NOMO-1 treated with DMSO at 0.1 percent for 48 hours (cell line): ENCODE results near the gene PIP5K1B.

Experiments
- DNase-seq: peaks from one replicate; lab custom pipeline; 2025; ENCODE audit not compliant: unreplicated experiment; lab: John Stamatoyannopoulos, UW

PIP5K1B gene

DNA sequence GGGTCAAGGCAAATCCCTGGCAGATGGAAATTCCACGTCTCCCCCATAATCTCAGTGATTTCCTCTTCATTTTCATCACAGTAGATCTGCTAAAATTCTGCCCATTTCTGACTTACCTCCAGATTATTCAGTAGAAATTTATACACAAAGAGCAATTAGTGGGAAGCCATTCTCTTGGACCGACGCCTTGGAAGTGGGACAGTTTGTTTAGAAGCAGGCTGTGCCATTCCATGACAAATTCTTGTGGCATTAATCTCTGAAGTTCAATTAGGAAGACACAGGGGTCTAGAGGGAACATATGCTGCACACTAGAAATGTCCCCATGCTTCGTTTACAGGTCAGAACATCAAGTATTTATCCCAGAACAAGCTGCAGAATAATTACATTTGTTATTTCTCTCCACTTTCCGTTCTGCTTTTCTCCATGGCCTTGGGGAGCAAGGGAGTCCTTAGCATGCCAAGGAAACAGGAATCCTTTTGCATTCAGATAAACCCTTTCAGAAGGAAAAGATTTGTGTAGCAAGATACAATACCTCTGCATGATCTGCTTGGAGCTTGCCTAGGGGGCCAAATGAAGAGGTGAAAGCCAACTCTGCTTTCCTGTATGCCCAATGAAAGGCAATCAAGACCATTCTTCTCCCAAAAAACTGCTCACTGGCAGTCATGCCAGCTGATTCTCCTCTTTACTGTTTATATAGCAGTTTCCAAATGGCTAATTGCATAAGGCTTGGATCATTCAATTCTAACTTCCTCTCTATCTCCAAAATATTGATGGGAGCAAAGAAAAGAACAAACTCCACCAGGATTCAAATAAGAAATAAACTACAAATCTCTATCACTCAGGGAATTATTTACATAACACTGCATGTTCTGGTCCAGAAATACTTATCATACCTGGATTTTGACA, 311.4 kb downstream of the PIP5K1B start:
- DNase-seq, result no peak

DNA sequence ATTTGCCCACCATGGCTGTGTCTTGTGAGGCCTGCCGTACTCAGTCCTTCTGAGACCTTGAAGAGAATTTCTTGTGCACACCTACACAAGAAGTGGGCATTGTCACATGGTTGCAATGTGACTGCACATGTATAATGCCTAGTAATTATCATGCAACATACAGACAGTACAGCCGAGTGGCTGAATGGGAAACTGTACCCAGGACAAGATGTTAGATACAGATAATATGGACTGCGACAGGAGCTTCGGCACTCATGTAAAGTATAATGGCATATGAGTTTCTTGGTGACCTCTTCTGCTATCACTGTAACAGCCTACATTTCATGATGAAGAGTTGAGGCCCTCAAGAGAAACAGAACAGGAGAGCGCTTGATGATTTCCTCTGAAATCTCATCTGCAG, 313.7 kb downstream of the PIP5K1B start:
- no peak for DNase-seq

DNA sequence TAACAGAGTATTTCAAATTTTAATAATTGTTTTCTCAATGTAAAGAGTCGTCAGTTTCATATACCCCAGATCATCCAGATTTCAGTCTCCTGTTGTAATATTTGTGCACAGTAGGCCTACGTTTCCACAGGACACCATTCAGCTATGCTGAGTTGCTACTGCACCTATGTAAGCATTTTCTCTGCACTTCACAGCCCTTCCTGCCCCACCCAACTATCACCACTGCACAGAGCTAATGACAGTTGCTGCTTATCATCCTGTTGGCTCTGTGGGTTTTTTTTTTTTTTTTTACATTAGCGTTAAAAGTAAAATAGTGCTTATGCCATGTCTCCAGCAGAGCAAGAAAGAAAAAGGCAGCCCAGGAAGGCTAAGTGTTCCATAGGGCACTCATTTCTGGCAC, 314.8 kb downstream of the PIP5K1B start:
- DNase-seq, result no peak

DNA sequence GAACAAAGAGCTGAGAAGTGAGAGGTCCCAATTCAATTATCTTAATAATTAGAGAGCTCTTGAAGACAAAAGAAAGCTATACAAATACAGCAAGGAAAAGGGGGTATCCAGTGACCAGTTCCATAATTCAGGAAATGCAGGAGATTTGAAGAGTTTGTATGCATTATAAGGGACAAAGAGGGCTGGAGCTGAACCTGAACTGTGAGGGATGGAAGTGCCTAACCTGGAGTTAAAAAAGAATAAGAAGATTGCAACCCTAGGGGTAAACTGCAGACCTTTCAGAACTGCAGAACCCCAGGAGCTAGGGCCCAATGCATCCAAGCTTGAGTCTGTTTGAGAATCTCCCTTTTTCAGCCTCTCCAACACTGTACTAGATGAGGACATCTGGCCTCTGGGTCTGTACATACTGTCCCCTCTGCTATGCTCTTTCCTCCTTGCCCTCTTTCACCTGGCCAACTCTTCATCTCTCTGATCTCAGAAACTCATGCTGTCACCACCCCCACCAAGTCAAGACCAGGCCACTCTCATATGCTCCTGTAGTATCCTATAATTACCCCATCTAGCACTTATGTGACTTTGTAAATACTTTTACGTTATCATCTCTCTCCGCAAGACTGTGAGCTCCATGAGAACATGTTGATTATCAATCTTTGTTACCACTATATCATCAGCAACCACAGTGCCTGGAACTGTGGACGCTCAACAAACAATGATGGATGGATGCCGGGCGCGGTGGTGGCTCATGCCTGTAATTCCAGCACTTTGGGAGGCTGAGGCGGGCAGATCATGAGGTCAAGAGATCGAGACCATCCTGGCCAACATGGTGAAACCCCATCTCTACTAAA, 315.5 kb downstream of the PIP5K1B start:
- no peak for DNase-seq

DNA sequence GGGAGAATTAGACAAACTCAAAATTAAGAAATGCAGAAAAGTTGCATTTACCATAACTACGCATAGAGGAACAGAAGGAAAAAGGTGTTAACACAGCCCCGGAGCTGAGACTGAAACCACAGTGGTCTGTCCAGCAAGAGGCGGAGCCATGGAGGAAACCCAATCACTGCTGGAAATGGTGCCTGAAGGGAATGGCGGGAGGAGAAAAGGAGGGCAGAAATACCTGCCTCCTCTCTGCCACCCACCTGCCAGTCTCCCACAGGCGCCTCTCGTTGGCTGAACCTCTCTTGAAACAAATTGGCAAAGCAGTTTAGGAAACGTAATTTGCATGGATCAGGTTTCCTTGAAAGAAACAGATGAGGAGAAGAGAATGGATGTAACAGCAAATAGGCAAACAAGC, 318.6 kb downstream of the PIP5K1B start:
- DNase-seq, result no peak

DNA sequence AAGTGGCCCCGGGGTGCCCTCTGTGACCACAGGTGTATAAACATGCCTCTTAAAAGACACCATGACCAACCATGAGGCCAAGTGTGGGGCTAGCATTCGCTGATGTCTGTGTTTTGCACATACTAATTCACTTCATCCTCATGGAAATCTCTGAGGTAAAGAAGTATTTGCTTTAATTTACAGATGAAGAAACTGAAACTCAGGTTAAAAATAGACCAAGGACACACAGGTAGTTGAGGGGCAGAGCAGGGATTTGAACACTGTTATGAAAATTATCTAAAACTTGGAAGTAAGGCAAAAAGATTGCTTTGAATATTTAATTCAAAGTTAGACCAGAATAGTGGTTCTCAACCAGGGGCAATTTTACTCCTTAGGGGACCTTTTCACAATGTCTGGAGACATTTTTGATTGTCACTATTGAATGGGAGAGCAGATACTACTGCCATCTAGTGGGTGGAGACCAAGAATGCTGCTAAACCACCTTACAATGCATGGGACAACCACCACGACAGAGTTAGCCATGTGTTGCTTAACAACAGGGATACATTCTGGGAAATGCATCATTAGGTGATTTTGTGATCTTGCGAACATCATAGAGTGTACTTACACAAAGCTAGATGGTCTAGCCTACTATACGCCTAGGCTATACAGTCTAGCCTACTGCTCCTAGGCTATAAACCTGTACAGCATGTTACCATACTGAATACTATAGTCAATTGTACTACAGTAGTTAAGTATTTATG, 322.5 kb downstream of the PIP5K1B start:
- DNase-seq, result peak; percentile 26

DNA sequence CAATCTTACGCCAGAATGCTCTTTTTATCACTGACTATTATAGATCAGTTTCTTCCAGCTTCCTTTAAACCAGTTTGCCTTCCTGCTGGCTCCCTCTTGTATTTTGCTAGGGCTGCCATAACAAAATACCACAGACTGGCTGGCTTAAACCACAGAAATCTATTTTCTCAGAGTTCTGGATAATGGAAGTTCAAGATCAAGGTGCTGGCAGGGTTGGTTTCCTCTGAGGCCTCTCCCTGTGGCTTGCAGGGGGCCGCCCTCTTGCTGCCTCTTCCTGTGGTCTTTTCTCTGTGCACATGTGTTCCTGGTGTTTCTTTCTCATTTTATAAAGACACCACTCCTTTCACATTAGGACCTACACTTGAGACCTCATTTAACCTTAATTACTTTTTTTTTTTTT, 323.7 kb downstream of the PIP5K1B start:
- no peak for DNase-seq

DNA sequence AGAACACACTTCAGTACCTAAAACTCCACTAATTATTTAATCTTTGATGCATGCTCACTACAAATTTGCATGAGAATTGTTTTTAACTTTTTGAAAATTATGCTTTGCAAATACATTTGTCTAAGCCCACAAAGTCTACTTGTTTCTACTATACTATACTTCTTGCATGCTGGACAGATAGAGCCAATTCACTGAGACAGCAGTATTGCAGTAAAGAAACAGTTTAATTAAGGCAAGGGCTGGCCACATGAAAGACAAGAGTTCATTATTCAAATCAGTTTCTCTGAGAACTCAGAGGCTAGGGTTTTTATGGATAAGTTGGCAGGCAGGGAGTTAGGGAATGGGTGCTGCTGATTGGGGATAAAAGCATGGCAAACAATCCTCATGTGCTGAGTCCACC, 324.5 kb downstream of the PIP5K1B start:
- no peak for DNase-seq

DNA sequence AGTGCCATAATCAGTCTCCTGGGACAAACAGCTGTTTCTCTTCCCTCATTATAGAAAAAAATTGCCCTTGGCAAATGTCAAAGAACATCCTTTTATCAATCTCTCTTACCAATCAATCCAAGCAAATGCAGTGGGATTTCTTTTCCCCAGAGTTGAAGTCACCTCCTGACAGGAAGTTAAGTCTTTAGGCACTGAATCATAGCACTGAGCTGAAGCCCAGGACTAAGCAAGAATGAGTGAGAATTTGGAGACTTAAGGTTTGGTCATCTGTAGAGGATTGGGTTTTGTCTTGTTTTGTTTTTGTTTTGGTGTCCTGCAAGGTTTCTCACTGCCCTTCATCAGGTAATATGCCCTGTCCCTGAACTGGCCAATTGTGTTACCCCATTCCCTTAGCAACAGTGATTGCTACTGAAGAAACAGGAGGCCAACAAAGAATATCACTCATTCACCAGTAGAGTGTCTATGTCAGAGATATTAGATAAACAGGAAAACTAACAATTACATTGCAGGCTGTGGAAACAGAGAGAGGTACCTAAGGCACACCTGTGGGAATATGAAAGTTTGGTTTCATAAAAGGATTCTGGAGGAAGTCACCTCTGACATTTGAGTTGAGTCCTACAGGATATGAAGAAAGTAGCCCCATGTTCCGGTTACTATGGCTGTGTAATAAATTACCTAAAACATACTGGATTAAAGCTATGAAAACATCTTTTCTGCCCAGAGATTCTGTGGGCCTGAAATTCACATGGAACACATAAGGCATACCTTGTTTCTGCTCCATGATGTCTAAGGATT, 326.0 kb downstream of the PIP5K1B start:
- no peak for DNase-seq

DNA sequence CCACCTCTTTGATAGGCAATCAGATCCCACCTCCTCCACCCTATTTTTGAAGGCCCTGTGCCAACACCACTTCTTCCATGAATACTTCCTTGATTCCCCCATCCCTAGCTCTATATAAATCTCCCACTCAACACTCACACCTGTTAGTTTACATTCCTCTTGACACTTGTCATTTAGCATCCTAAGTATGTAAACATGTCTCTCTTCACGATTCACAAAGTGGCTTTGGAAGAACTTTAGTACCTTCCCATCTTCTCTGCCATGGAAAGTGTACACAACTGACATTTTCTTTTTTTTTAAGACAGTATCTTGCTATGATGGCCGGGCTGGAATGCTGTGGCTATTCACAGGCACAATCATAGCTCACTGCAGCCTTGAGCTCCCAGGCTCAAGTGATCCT, 329.0 kb downstream of the PIP5K1B start:
- DNase-seq, result no peak

DNA sequence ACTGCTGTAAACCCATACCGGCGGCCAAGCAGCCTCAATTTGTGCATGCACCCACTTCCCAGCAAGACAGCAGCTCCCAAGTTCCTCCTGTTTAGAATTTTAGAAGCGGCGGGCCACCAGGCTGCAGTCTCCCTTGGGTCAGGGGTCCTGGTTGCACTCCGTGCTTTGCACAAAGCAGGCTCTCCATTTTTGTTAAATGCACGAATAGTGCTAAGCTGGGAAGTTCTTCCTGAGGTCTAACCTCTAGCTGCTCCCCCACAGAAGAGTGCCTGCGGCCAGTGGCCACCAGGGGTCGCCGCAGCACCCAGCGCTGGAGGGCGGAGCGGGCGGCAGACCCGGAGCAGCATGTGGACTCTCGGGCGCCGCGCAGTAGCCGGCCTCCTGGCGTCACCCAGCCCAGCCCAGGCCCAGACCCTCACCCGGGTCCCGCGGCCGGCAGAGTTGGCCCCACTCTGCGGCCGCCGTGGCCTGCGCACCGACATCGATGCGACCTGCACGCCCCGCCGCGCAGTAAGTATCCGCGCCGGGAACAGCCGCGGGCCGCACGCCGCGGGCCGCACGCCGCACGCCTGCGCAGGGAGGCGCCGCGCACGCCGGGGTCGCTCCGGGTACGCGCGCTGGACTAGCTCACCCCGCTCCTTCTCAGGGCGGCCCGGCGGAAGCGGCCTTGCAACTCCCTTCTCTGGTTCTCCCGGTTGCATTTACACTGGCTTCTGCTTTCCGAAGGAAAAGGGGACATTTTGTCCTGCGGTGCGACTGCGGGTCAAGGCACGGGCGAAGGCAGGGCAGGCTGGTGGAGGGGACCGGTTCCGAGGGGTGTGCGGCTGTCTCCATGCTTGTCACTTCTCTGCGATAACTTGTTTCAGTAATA, 330.6 kb downstream of the PIP5K1B start, which contains the start of gene FXN:
Gene FXN, plus strand, starts transcription at position 315 of the 871 bp plus-strand sequence. Its CDS starts 31 bp downstream, at position 346.
- peak; percentile 40 for DNase-seq

DNA sequence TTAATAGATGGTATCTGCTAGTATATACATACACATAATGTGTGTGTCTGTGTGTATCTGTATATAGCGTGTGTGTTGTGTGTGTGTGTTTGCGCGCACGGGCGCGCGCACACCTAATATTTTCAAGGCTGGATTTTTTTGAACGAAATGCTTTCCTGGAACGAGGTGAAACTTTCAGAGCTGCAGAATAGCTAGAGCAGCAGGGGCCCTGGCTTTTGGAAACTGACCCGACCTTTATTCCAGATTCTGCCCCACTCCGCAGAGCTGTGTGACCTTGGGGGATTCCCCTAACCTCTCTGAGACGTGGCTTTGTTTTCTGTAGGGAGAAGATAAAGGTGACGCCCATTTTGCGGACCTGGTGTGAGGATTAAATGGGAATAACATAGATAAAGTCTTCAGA, 331.3 kb downstream of the PIP5K1B start:
- no peak for DNase-seq

DNA sequence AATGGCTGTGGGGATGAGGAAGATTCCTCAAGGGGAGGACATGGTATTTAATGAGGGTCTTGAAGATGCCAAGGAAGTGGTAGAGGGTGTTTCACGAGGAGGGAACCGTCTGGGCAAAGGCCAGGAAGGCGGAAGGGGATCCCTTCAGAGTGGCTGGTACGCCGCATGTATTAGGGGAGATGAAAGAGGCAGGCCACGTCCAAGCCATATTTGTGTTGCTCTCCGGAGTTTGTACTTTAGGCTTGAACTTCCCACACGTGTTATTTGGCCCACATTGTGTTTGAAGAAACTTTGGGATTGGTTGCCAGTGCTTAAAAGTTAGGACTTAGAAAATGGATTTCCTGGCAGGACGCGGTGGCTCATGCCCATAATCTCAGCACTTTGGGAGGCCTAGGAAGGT, 331.8 kb downstream of the PIP5K1B start:
- no peak for DNase-seq

DNA sequence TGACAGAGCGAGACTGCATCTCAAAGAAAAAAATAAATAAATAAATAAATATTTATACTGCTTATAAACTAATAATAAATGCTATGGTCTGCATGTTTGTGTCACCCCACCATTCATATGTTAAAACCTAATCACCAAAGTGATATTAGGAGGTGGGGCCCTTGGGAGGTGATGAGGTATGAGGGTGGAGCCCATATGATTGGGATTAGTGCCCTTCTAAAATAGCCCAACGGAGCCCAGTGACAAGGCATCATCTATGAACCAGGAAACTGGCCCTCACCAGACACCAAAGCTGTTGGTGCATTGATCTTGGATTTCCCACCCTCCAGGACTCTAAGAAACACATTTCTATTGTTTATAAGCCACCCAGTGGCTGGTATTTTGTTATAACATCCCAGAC, 335.6 kb downstream of the PIP5K1B start:
- no peak for DNase-seq

DNA sequence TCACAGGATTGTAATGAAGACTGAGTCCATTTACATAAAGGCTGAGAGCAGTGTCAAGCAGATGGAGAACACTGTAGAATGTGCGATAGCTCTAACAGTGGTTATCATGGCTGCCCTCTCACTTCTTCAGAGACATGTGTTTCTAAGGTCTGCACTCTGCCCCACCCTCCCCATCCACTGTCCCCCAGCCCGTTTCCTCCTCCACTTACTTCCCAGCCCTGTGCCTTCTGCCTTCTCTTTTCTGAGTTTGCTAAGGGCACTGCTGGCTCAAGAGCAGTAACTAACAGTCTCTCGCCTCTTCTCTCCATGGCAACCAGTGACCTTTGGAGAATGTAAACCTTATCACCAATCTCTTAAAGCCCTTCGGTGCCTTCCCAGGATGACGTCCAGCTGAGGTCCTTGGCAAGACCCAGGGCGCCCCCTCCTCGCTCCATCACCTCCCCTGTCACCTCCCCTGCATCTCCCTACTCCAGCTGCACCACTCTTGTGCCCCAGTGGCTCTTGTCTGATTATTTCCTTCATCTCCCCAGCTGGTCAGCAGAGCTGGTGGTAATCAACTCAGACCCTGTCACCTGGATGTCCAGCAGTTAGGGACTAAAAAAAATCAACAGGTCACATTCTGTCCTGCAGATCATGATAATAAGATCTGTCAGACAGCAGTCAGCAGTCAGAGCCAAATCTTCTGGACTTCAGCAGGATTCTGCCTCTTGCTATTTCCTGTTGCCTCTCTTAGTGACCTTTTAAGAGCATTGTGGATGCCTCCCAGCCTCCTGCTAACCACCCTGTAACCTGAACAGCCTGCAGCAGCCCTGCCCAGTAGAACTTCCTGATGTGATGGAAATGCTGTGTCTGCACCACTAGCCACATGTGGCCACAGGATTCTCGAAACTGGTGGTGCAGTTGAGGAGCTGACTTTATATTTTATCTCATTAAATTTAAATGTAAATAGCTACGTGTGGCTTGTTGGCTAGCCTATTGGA, 339.5 kb downstream of the PIP5K1B start:
- DNase-seq, result no peak

DNA sequence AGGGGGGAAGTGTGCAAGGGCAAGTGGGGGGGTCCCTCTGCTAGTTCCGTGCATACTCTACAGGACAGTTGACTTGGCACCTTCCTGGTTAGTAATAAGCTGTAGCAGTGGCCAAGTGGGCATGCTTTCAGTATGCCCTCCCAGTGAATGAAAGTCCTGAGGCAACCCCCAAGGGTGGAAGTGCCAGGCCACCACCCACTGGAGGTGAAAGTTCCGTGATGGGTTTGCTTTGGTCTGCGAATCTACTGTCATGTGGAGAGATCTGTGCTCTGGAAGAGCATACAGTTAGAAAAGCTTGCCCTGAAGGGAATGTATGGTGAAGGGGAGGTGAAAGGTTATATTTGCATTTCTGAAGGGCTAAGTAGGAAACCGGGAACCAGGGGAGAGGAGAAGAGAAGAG, 340.8 kb downstream of the PIP5K1B start:
- no peak for DNase-seq

DNA sequence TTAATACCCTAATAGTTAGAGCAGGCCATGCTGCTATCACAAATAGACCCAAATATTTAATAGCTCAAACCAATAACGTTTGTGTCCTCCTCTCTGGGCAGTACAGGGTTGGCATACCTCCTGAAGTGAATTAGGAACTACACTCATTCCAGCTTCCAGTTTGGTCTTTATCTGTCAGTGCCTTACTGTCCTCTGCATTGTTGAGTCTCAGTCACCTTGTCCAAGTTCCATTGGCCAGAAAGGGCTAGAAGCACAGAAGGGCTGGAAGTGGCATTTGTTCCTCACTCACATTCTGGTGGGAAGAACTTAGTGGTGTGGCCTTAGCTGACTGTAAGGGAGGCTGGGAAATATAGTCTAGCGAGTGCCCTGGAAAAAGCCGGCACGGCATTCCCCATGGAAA, 341.7 kb downstream of the PIP5K1B start:
- no peak for DNase-seq

DNA sequence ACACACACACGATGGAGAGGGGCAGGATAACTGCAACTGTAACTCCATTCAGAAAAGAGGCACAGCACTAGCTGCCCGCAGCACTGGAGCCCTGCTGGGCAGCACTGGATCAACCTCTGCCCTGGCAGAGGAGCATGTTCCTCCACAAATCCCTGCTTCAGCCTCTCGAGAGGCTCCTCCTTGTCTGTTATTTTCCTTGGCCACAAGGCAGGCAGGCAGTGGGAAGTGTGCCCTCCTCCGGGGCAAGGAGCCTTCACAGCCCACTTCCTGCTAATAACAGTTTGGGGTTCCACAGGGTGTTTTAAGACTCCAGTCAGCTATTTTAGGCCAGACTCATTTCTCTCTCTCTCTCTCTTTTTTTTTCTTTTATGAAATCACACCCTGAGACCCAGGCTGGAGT, 342.3 kb downstream of the PIP5K1B start:
- DNase-seq, result no peak
